GM23338 (cell line): ENCODE data around the gene TMEM154.

Experiments used
- CREB1 ChIP-seq: fragments of 250-450 bp; sonication (Bioruptor Pico); IDR thresholded peaks from 2 replicates; pipeline ENCODE4 v1.5.0; 2020; ENCODE audit warnings: low read depth, mild to moderate bottlenecking, moderate library complexity
- ETS1 ChIP-seq: IDR thresholded peaks from 2 replicates; pipeline ENCODE4 v1.6.1; 2016; ENCODE audit warnings: antibody characterized with exemption
- EZH2 ChIP-seq: fragments of 200-600 bp; sonication (generic); IDR thresholded peaks from one replicate; pipeline ENCODE4 v1.8.0; 2017; ENCODE audit warnings: antibody characterized with exemption, mild to moderate bottlenecking, low read depth; ENCODE audit not compliant: unreplicated experiment
- EZH2phosphoT487 ChIP-seq: fragments of 200-600 bp; sonication (generic); IDR thresholded peaks from one replicate; pipeline ENCODE4 v1.8.1; 2018; ENCODE audit warnings: antibody characterized with exemption; ENCODE audit not compliant: unreplicated experiment
- JUNB ChIP-seq: IDR thresholded peaks from one replicate; pipeline ENCODE4 v1.6.1; 2016; ENCODE audit warnings: antibody characterized with exemption; ENCODE audit not compliant: unreplicated experiment
- POLR2AphosphoS5 ChIP-seq: IDR thresholded peaks from 2 replicates; pipeline ENCODE4 v1.6.1; 2016; ENCODE audit warnings: antibody characterized with exemption, low read depth
- STAT1 ChIP-seq: IDR thresholded peaks from one replicate; pipeline ENCODE4 v1.6.1; 2016; ENCODE audit warnings: antibody characterized with exemption; ENCODE audit not compliant: unreplicated experiment
- ZNF331 ChIP-seq: fragments of 250-450 bp; sonication (Bioruptor Pico); IDR thresholded peaks from 2 replicates; pipeline ENCODE4 v1.5.0; 2020; ENCODE audit warnings: low read depth, mild to moderate bottlenecking, moderate library complexity
- ZNF462 ChIP-seq: fragments of 250-450 bp; sonication (Bioruptor Pico); IDR thresholded peaks from 2 replicates; pipeline ENCODE4 v1.5.0; 2020; ENCODE audit warnings: mild to moderate bottlenecking, moderate library complexity
- TF ChIP-seq, protein P1 (sequence below), 2 experiments: fragments of 200-600 bp in 1 of 2; sonication (generic) in 1 of 2; conservative IDR thresholded peaks; 2 replicates each; pipeline versions ENCODE4 v1.5.1 to v1.6.1; 2016 to 2017; ENCODE audit warnings: antibody characterized with exemption in 2 of 2, low read depth in 2 of 2, mild to moderate bottlenecking in 2 of 2, moderate library complexity in 1 of 2
- TF ChIP-seq, protein P2 (sequence below): IDR thresholded peaks from one replicate; pipeline ENCODE4 v1.6.1; 2018; ENCODE audit warnings: antibody characterized with exemption; ENCODE audit not compliant: unreplicated experiment

DNA sequence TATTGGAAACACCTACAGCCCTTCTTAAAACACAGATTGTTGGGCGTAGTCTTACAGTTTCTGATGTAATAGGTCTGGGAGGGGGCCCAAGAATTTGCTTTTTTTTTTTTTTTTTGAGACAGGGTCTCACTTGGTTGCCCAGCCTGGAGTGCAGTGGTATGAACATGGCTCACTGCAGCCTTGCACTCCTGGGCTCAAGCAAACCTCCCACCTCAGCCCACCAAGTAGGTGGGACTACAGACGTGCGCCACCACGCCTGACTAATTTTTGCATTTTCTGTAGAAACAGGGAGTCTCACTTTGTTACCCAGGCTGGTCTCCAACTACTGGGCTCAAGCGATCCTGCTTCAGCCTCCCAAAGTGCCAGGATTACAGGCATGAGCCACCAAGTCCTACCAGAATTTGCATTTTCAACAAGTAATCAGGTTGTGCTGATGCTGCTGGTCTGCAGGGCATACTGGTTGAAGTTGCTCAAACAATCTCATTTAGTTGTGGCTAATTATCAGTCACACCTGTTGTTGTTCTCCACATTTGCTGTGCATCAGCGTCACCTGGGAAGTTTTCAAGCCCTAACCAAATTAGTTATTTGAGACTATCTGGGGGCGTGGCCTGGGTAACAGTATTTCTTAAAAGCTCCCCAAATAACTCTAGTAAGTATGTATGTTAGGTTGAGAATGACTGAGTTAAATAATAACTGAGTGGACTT is 14.0 kb downstream of the TMEM154 start:
- TF ChIP-seq EZH2phosphoT487: no peak
- no peak for TF ChIP-seq STAT1
- no peak for TF ChIP-seq EZH2
- TF ChIP-seq, protein P1, sequence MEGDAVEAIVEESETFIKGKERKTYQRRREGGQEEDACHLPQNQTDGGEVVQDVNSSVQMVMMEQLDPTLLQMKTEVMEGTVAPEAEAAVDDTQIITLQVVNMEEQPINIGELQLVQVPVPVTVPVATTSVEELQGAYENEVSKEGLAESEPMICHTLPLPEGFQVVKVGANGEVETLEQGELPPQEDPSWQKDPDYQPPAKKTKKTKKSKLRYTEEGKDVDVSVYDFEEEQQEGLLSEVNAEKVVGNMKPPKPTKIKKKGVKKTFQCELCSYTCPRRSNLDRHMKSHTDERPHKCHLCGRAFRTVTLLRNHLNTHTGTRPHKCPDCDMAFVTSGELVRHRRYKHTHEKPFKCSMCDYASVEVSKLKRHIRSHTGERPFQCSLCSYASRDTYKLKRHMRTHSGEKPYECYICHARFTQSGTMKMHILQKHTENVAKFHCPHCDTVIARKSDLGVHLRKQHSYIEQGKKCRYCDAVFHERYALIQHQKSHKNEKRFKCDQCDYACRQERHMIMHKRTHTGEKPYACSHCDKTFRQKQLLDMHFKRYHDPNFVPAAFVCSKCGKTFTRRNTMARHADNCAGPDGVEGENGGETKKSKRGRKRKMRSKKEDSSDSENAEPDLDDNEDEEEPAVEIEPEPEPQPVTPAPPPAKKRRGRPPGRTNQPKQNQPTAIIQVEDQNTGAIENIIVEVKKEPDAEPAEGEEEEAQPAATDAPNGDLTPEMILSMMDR (conservative IDR thresholded peaks at IDR 0.05; ENCODE audit: low read depth in 2 of 2): no peak
- TF ChIP-seq, protein P2, sequence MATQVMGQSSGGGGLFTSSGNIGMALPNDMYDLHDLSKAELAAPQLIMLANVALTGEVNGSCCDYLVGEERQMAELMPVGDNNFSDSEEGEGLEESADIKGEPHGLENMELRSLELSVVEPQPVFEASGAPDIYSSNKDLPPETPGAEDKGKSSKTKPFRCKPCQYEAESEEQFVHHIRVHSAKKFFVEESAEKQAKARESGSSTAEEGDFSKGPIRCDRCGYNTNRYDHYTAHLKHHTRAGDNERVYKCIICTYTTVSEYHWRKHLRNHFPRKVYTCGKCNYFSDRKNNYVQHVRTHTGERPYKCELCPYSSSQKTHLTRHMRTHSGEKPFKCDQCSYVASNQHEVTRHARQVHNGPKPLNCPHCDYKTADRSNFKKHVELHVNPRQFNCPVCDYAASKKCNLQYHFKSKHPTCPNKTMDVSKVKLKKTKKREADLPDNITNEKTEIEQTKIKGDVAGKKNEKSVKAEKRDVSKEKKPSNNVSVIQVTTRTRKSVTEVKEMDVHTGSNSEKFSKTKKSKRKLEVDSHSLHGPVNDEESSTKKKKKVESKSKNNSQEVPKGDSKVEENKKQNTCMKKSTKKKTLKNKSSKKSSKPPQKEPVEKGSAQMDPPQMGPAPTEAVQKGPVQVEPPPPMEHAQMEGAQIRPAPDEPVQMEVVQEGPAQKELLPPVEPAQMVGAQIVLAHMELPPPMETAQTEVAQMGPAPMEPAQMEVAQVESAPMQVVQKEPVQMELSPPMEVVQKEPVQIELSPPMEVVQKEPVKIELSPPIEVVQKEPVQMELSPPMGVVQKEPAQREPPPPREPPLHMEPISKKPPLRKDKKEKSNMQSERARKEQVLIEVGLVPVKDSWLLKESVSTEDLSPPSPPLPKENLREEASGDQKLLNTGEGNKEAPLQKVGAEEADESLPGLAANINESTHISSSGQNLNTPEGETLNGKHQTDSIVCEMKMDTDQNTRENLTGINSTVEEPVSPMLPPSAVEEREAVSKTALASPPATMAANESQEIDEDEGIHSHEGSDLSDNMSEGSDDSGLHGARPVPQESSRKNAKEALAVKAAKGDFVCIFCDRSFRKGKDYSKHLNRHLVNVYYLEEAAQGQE: no peak
- TF ChIP-seq POLR2AphosphoS5: no peak
- TF ChIP-seq ZNF462: no peak
- TF ChIP-seq CREB1: no peak
- TF ChIP-seq JUNB: no peak
- no peak for TF ChIP-seq ZNF331 (CRISPR knock-in tag)
- no peak for TF ChIP-seq ETS1
